ENCODE data around the gene DIRAS1. TPM values are rescaled to one million over a fixed set of nuclear protein-coding genes. Genes with fewer than 3 reads are reported as not detected.

Gene DIRAS1
- total and polyA plus RNA-seq, 4 experiments from 2014 or later: not detected

DNA sequence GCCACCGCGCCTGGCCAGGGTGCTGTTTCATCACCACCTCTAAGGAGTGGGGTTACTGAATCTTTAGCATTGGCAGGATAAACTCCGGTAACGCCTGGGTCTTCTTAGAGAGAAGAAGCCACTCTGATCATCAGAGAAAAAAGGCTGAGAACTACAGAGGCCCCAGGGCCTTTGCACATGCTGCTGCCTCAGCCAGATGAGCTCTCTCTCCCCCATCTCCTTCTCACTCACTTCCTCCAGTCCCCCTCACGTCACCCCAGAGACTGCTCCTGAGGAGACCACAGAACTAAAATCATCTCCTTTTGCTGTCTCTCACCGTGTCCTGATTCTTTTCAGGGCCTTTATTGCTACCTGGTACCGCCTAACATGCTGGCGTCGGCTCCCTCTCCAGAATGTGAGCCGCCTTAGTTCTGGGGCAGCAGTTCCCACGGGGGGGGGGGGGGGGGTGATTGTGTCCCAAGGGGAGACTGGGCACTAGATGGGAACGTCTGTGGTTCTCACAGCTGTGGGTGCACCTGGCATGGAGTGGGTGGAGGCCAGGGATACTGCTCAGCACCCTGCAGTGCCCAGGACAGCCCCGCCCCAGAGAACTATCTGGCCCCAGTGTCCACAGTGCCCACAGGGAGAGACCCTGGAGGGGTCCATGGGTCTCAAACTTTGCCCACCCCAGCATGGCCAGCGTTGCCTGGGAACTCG is 5.1 kb upstream of the DIRAS1 start:
- Mint-ChIP-seq H3K36me3 (no peaks in the 10 kb centered on the region), H3K4me3 (no peak overlapping the region), H3K4me1 (peaks cover 0 to 4% (median 1%) of the 10 kb centered on the region in 4 donors), H3K9me3 (no peaks in the 10 kb centered on the region), H3K27me3 (peaks cover 10 to 15% of the 10 kb centered on the region in 2 donors), H3K27ac (no peak overlapping the region)
- H3K36me3 ChIP-seq (ENCODE audit: insufficient read depth, low read length): no peaks in the 10 kb centered on the region
- DNase-seq: no peak
- H3K27ac ChIP-seq (ENCODE audit: low read depth, low read length): no peak overlapping the region
- no peak overlapping the region for H3K4me3 ChIP-seq (ENCODE audit: low read length in 2 of 2)
- ChIA-PET POLR2A (ENCODE audit: partially characterized antibody) (no interaction called here), CTCF (ENCODE audit: partially characterized antibody) (interaction anchor here (1.1 kb wide), 1 partner anchor 23 kb away, joined by 4 read pairs; no protein-coding TSS in a partner anchor)
- H3K27me3 ChIP-seq (ENCODE audit: insufficient read depth, low read length): peaks cover 5% of the 10 kb centered on the region
- intact Hi-C loops (cut with micrococcal nuclease): no loop called here
- no peaks in the 10 kb centered on the region for H3K9me3 ChIP-seq (ENCODE audit: control insufficient read depth in 1 of 2, low read length in 2 of 2)
- H3K4me1 ChIP-seq (ENCODE audit: insufficient read depth, low read length): no peaks in the 10 kb centered on the region

DNA sequence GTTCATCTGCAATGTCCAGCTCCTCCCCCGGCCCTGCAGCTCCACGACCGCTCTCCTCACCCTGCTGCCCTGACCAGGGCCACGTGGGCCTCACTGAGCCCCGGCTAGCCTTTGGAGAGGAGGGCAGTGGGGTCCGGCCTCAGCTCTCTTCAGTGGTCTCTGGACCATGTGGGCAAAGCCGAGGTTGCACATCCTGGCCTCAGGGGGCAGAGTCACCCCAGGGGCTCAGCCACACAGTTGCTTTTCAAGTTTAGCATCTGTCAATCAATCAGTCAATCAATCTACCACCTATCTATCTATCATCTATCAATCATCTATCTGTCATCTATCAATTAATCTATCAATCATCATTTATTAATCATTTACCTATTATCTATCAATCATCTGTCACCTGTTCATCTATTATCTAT is 3.0 kb upstream of the DIRAS1 start:
- peak overlapping the region in 1 of 8 donors; percentile 15 for H3K4me3 Mint-ChIP-seq
- DNase-seq: no peak
- ChIA-PET POLR2A (ENCODE audit: partially characterized antibody) (no interaction called here), CTCF (ENCODE audit: partially characterized antibody) (no interaction called here)
- peaks cover 1 to 10% (median 4%) of the 10 kb centered on the region in 4 donors for H3K4me1 Mint-ChIP-seq
- Histone ChIP-seq H3K27me3 (ENCODE audit: insufficient read depth, low read length) (peaks cover 5% of the 10 kb centered on the region), H3K4me1 (ENCODE audit: insufficient read depth, low read length) (no peaks in the 10 kb centered on the region), H3K4me3 (ENCODE audit: low read length in 2 of 2) (no peak overlapping the region), H3K36me3 (ENCODE audit: insufficient read depth, low read length) (no peaks in the 10 kb centered on the region), H3K9me3 (ENCODE audit: control insufficient read depth in 1 of 2, low read length in 2 of 2) (no peaks in the 10 kb centered on the region), H3K27ac (ENCODE audit: low read depth, low read length) (no peak overlapping the region)
- H3K9me3 Mint-ChIP-seq: no peaks in the 10 kb centered on the region
- peaks cover 16 to 18% of the 10 kb centered on the region in 2 donors for H3K27me3 Mint-ChIP-seq
- H3K36me3 Mint-ChIP-seq: no peaks in the 10 kb centered on the region
- H3K27ac Mint-ChIP-seq: no peak overlapping the region
- intact Hi-C loops (cut with micrococcal nuclease): no loop called here

GRCh38 chr19:2723747-2724146 is 2.6 kb upstream of the DIRAS1 start:
- no peak overlapping the region for H3K27ac Mint-ChIP-seq
- Histone ChIP-seq H3K36me3 (ENCODE audit: insufficient read depth, low read length) (no peaks in the 10 kb centered on the region), H3K27me3 (ENCODE audit: insufficient read depth, low read length) (peaks cover 5% of the 10 kb centered on the region), H3K4me1 (ENCODE audit: insufficient read depth, low read length) (no peaks in the 10 kb centered on the region), H3K4me3 (ENCODE audit: low read length in 2 of 2) (no peak overlapping the region), H3K27ac (ENCODE audit: low read depth, low read length) (no peak overlapping the region), H3K9me3 (ENCODE audit: control insufficient read depth in 1 of 2, low read length in 2 of 2) (no peaks in the 10 kb centered on the region)
- H3K4me1 Mint-ChIP-seq: peaks cover 1 to 10% (median 4%) of the 10 kb centered on the region in 4 donors
- ChIA-PET POLR2A (ENCODE audit: partially characterized antibody) (no interaction called here), CTCF (ENCODE audit: partially characterized antibody) (no interaction called here)
- H3K36me3 Mint-ChIP-seq: no peaks in the 10 kb centered on the region
- peaks cover 16 to 18% of the 10 kb centered on the region in 2 donors for H3K27me3 Mint-ChIP-seq
- H3K4me3 Mint-ChIP-seq: no peak overlapping the region
- intact Hi-C loops (cut with micrococcal nuclease): no loop called here
- no peaks in the 10 kb centered on the region for H3K9me3 Mint-ChIP-seq
- DNase-seq: no peak

- Mint-ChIP-seq H3K36me3 (no peaks in the 10 kb centered on the region), H3K27ac (no peak overlapping the region), H3K27me3 (peaks cover 16 to 18% of the 10 kb centered on the region in 2 donors), H3K4me1 (peaks cover 1 to 10% (median 4%) of the 10 kb centered on the region in 4 donors), H3K4me3 (no peak overlapping the region), H3K9me3 (no peaks in the 10 kb centered on the region)
- no peak overlapping the region for H3K4me3 ChIP-seq (ENCODE audit: low read length in 2 of 2)
- H3K36me3 ChIP-seq (ENCODE audit: insufficient read depth, low read length): no peaks in the 10 kb centered on the region
- DNase-seq: no peak
- no peaks in the 10 kb centered on the region for H3K4me1 ChIP-seq (ENCODE audit: insufficient read depth, low read length)
- peaks cover 5% of the 10 kb centered on the region for H3K27me3 ChIP-seq (ENCODE audit: insufficient read depth, low read length)
- ChIA-PET CTCF (ENCODE audit: partially characterized antibody) (no interaction called here), POLR2A (ENCODE audit: partially characterized antibody) (no interaction called here)
- H3K9me3 ChIP-seq (ENCODE audit: control insufficient read depth in 1 of 2, low read length in 2 of 2): no peaks in the 10 kb centered on the region
- intact Hi-C loops (cut with micrococcal nuclease): no loop called here
- H3K27ac ChIP-seq (ENCODE audit: low read depth, low read length): no peak overlapping the region
Observed at GRCh38 chr19:2723345-2723715, 2.2 kb upstream of the DIRAS1 start.

DNA sequence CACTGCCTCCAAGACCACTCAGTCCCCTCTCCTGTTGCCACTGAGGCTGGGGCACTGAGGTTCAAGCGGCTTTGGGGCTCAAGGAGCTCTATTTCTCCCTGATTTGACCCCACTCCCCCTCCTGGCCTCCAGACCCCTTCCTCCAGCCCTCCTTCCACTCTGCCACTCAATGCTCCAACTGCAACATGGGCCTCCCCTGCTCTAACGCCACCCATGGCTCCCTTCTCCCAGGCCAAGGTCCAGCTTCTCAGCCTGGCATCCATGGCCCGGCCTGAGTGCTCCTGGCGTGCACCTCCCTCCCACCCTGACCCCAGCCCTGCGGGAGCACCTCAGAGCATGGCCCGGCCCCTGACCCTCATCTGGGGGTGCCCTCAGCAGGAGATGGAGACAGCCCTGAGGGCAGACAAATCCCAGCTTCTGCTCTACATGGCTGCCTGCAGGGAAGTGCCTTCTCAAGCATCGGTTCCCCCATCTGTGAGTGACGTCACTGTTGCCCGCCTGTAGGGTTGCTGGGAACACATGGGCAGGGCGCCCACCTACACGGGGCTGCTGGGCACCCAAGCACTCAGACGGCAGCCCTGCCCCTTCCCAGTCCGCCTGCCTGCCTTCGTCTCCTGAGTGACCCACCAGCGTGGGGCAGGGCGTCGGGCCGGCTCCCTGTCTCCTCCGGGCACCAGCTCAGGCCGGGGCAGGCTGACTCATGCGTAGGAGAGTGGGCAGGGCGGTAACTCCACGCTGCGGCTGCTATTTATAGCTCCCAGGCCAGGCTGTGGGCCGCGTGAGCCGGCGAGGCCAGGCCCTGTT is 1.6 kb upstream of the DIRAS1 start:
- ChIA-PET POLR2A (ENCODE audit: partially characterized antibody) (interaction anchor here (0.6 kb wide), 1 partner anchor 244 kb away, joined by 3 read pairs; no protein-coding TSS in a partner anchor), CTCF (ENCODE audit: partially characterized antibody) (no interaction called here)
- Mint-ChIP-seq H3K9me3 (no peaks in the 10 kb centered on the region), H3K27ac (no peak overlapping the region), H3K36me3 (no peaks in the 10 kb centered on the region), H3K4me1 (peaks cover 1 to 10% (median 4%) of the 10 kb centered on the region in 4 donors), H3K4me3 (peak overlapping the region in 3 of 8 donors; percentile 6 to 65 (median 52)), H3K27me3 (peaks cover 19 to 21% of the 10 kb centered on the region in 2 donors)
- DNase-seq: no peak
- H3K27me3 ChIP-seq (ENCODE audit: insufficient read depth, low read length): peaks cover 5% of the 10 kb centered on the region
- H3K4me1 ChIP-seq (ENCODE audit: insufficient read depth, low read length): no peaks in the 10 kb centered on the region
- H3K4me3 ChIP-seq (ENCODE audit: low read length in 2 of 2): no peak overlapping the region
- H3K36me3 ChIP-seq (ENCODE audit: insufficient read depth, low read length): no peaks in the 10 kb centered on the region
- H3K27ac ChIP-seq (ENCODE audit: low read depth, low read length): no peak overlapping the region
- intact Hi-C loops (cut with micrococcal nuclease): no loop called here
- H3K9me3 ChIP-seq (ENCODE audit: control insufficient read depth in 1 of 2, low read length in 2 of 2): no peaks in the 10 kb centered on the region

- no peak overlapping the region for H3K4me3 ChIP-seq (ENCODE audit: low read length in 2 of 2)
- ChIA-PET CTCF (ENCODE audit: partially characterized antibody) (no interaction called here), POLR2A (ENCODE audit: partially characterized antibody) (interaction anchor here (0.6 kb wide), 1 partner anchor 245 kb away, joined by 3 read pairs; no protein-coding TSS in a partner anchor)
- no peak overlapping the region for H3K27ac ChIP-seq (ENCODE audit: low read depth, low read length)
- H3K9me3 Mint-ChIP-seq: no peaks in the 10 kb centered on the region
- H3K27ac Mint-ChIP-seq: no peak overlapping the region
- no peaks in the 10 kb centered on the region for H3K9me3 ChIP-seq (ENCODE audit: control insufficient read depth in 1 of 2, low read length in 2 of 2)
- intact Hi-C loops (cut with micrococcal nuclease): no loop called here
- H3K36me3 ChIP-seq (ENCODE audit: insufficient read depth, low read length): no peaks in the 10 kb centered on the region
- H3K4me1 ChIP-seq (ENCODE audit: insufficient read depth, low read length): no peaks in the 10 kb centered on the region
- H3K36me3 Mint-ChIP-seq: no peaks in the 10 kb centered on the region
- peaks cover 1 to 10% (median 4%) of the 10 kb centered on the region in 4 donors for H3K4me1 Mint-ChIP-seq
- peak overlapping the region in 7 of 8 donors; percentile 17 to 70 (median 51) for H3K4me3 Mint-ChIP-seq
- H3K27me3 Mint-ChIP-seq: peaks cover 19 to 21% of the 10 kb centered on the region in 2 donors
- H3K27me3 ChIP-seq (ENCODE audit: insufficient read depth, low read length): peaks cover 5% of the 10 kb centered on the region
- DNase-seq: no peak
Observed at GRCh38 chr19:2721570-2722540, 683 bp upstream of the DIRAS1 start.

Data from CD4-positive, alpha-beta memory T cell (primary cell).